Panc1 (cell line): ENCODE measurements around the gene ZNF362.

Experiments used
- POLR2AphosphoS5 ChIP-seq: IDR thresholded peaks from 2 replicates; pipeline ENCODE4 v1.6.1; 2012; ENCODE audit warnings: mild to moderate bottlenecking, low read depth, low read length, moderate library complexity
- TF ChIP-seq, protein P1 (sequence below): fragments of 450-650 bp; IDR thresholded peaks from 2 replicates; pipeline ENCODE4 v1.5.1; 2017; ENCODE audit warnings: mild to moderate bottlenecking
- TF ChIP-seq, protein P2 (sequence below), 2 experiments: IDR thresholded peaks; 2 replicates each; pipeline ENCODE4 v1.6.1; 2011 to 2012; ENCODE audit warnings: low read depth in 2 of 2, control low read depth in 1 of 2, low read length in 1 of 2, mild to moderate bottlenecking in 1 of 2, moderate library complexity in 1 of 2; ENCODE audit not compliant: insufficient read depth in 1 of 2

DNA sequence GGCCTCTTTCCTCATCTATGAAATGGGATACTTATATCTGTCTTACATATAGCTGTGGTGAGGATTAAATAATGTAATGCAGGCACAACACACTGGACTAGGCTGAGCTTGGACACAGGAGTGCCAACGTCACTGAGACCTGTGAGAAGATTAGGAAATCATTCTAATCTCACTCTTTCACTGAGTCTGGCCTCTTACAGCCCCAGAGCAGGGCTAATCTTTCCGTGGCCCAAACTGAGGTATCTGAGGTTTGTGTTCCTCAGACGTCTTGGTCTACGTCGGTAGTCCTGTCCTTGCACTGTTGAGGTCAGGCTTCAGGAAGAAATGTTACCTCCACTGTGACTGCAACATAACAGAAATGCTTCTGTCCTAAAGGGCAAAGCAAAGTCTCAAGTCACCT, 87.2 kb downstream of the ZNF362 start:
- TF ChIP-seq POLR2AphosphoS5: no peak; the same call in 1 of the 2 replicates
- TF ChIP-seq, protein P1, sequence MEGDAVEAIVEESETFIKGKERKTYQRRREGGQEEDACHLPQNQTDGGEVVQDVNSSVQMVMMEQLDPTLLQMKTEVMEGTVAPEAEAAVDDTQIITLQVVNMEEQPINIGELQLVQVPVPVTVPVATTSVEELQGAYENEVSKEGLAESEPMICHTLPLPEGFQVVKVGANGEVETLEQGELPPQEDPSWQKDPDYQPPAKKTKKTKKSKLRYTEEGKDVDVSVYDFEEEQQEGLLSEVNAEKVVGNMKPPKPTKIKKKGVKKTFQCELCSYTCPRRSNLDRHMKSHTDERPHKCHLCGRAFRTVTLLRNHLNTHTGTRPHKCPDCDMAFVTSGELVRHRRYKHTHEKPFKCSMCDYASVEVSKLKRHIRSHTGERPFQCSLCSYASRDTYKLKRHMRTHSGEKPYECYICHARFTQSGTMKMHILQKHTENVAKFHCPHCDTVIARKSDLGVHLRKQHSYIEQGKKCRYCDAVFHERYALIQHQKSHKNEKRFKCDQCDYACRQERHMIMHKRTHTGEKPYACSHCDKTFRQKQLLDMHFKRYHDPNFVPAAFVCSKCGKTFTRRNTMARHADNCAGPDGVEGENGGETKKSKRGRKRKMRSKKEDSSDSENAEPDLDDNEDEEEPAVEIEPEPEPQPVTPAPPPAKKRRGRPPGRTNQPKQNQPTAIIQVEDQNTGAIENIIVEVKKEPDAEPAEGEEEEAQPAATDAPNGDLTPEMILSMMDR: no peak
- TF ChIP-seq, protein P2, sequence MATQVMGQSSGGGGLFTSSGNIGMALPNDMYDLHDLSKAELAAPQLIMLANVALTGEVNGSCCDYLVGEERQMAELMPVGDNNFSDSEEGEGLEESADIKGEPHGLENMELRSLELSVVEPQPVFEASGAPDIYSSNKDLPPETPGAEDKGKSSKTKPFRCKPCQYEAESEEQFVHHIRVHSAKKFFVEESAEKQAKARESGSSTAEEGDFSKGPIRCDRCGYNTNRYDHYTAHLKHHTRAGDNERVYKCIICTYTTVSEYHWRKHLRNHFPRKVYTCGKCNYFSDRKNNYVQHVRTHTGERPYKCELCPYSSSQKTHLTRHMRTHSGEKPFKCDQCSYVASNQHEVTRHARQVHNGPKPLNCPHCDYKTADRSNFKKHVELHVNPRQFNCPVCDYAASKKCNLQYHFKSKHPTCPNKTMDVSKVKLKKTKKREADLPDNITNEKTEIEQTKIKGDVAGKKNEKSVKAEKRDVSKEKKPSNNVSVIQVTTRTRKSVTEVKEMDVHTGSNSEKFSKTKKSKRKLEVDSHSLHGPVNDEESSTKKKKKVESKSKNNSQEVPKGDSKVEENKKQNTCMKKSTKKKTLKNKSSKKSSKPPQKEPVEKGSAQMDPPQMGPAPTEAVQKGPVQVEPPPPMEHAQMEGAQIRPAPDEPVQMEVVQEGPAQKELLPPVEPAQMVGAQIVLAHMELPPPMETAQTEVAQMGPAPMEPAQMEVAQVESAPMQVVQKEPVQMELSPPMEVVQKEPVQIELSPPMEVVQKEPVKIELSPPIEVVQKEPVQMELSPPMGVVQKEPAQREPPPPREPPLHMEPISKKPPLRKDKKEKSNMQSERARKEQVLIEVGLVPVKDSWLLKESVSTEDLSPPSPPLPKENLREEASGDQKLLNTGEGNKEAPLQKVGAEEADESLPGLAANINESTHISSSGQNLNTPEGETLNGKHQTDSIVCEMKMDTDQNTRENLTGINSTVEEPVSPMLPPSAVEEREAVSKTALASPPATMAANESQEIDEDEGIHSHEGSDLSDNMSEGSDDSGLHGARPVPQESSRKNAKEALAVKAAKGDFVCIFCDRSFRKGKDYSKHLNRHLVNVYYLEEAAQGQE (IDR thresholded peaks at IDR 0.05; ENCODE audit: insufficient read depth in 1 of 2, low read depth in 2 of 2, low read length in 1 of 2): no peak
